Measurements from ENCODE around the gene DPP6.

- TF ChIP-seq, protein P1, sequence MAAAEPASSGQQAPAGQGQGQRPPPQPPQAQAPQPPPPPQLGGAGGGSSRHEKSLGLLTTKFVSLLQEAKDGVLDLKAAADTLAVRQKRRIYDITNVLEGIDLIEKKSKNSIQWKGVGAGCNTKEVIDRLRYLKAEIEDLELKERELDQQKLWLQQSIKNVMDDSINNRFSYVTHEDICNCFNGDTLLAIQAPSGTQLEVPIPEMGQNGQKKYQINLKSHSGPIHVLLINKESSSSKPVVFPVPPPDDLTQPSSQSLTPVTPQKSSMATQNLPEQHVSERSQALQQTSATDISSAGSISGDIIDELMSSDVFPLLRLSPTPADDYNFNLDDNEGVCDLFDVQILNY (CRISPR knock-in tag; IDR thresholded peaks at IDR 0.05) = no peak
- TF ChIP-seq CTCF (IDR thresholded peaks at IDR 0.05) (no peak), STAT6 (CRISPR knock-in tag; conservative IDR thresholded peaks at IDR 0.05; ENCODE audit: low read depth) (no peak)
Measured at GRCh38 chr7:154792436-154793055, 740.3 kb downstream of the DPP6 start.
